ENCODE data around the gene AP2S1.

DNA sequence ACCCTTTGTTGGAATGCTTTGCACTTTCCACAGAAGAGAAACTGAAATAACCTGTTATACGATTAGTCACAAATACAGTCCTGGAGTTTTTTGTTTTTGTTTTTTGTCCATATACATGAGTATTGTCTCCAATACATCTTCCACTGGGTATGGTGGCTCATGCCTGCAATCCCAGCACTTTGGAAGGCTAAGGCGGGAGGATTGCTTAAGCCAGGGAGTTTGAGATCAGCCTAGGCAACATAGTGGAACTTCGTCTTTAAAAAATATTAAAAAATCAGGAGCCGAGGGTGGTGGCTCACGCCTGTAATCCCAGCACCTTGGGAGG lies 25.0 kb downstream of the AP2S1 start:
- TF ChIP-seq POLR2A (IDR thresholded peaks at IDR 0.05), result no peak
- TF ChIP-seq, protein P1, sequence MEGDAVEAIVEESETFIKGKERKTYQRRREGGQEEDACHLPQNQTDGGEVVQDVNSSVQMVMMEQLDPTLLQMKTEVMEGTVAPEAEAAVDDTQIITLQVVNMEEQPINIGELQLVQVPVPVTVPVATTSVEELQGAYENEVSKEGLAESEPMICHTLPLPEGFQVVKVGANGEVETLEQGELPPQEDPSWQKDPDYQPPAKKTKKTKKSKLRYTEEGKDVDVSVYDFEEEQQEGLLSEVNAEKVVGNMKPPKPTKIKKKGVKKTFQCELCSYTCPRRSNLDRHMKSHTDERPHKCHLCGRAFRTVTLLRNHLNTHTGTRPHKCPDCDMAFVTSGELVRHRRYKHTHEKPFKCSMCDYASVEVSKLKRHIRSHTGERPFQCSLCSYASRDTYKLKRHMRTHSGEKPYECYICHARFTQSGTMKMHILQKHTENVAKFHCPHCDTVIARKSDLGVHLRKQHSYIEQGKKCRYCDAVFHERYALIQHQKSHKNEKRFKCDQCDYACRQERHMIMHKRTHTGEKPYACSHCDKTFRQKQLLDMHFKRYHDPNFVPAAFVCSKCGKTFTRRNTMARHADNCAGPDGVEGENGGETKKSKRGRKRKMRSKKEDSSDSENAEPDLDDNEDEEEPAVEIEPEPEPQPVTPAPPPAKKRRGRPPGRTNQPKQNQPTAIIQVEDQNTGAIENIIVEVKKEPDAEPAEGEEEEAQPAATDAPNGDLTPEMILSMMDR (IDR thresholded peaks at IDR 0.05), result no peak
